ENCODE results near the gene PRPSAP1.

PRPSAP1 gene

DNA sequence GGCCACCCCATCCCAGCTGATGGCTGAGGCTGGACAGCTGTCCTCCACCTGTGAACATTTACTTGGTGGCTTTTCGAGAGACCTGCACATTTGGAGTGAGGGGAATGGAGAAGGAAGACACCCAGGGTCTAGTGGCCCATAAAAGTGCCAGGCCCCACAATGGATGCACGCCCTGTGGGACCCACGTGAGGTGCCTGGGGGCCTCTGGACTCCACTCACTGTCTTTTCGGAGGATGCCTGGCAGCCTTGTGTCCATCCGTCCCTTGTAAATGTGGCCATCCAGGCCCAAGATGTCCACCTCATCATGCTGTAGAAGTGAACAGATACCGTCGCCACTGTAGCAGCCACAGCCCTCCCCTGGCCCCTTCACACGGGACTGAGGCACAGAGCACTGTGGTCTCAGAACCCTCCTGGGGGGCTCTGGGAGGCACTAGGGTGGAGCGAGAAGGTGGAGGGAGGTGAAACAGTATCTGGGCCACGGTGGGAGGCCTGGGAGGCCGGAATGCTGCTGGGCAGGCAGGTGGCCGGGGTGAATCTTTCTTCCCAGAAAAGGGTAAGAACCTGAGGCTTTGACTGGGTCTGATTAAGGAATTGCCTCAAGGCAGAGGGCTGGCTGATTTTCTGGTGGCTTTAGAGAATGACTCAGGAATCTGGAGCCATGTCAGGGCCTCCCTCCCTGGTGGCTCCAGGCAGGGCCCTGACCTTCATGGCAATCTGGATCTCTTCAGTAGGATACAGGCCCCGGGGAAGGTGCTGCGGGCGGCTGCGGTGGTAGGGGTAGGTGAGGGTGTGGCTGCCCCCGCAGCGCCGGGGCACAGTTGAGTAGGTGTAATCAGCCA lies 77.0 kb downstream of the PRPSAP1 start:
- no peak for DNase-seq

DNA sequence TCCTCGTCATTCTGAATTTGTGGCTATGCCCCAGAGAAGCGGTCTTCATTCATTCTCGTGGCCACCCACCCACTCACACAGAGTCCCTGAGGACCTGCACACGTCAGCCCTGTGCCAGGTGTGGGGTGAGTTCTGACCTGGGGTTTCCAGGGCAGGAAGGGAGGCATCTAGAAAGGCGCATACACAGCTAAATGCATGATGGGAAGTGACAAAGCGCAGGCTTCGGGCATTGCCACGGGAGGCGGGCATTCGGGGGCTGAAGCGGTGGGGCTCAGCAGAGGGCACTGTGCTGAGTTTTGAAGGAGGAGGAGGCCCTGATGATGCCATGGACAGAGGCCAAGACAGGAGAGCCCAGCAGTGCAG lies 77.7 kb downstream of the PRPSAP1 start:
- no peak for DNase-seq

DNA sequence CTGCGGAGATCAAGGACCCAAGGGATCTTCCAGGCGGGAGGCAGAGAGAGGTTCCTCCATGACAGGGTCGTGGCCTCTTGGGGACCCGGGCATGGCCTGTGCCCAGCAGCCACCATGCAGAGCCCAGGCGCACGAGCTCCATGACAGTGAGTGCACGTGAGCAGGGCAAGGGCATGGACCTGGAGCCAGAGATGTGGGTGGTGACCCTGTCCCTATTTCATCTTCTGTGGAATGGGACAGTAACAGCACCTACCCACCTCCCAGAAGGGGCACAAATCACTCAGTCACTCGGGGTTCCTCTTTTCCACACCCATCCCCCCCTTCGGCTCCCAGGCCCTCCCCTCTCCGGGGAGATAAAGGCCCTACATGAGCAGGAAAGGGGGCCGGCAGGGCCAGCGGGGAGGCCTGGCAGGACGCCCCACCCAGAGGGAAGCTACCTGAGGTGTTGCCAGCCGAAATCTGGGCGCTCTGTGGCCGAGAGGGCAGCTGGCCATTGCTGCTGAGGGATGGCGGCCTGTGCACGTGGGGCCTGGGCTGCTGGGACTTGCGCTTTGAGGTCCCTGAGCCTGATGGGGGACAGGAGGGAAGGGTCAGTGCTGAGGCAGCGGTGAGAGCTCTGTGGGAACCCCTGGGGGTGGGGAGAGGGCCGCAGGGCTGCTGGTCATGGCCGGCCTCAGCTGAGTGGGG lies 78.2 kb downstream of the PRPSAP1 start:
- DNase-seq = no peak

DNA sequence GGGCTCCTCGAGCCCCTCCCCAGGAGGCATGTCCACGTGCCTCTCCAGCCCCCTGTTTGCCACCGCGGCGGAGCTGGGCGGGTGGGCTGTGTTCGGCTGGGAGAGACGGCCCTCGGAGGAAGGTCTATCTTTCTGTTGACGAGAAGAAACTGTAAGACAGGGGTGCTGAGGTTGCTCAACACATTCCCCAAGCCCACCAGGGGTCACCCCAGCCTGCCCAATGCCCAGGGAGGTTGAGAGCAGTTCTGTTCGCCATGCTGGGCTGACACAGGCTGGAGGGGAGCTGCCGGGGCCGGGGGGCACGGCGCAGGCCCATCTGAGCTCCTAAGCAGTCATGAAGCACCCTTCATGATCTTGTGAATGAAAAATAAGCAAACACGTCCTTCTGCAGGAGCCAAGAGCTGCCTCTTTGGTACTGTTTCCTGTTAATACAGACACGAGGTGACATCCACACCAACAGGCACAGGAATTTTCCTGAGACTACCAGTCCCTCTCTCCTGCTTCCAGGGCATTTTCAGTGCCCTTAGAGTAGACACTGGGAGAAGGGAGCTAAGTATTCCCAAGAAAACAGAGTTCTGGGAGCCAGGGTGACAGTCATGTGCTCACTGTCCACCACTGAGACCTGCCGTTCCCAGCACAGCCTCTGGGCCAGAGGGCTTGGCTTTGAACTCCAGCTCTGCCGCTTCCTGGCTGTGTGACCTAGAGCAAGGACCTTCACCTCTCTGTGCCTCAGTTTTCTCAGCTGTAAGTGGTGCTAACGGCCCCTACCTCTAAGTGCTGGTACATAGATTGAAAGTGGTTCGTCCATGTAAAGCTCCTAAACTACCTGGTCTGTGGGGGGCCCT lies 79.4 kb downstream of the PRPSAP1 start:
- no peak for DNase-seq

DNA sequence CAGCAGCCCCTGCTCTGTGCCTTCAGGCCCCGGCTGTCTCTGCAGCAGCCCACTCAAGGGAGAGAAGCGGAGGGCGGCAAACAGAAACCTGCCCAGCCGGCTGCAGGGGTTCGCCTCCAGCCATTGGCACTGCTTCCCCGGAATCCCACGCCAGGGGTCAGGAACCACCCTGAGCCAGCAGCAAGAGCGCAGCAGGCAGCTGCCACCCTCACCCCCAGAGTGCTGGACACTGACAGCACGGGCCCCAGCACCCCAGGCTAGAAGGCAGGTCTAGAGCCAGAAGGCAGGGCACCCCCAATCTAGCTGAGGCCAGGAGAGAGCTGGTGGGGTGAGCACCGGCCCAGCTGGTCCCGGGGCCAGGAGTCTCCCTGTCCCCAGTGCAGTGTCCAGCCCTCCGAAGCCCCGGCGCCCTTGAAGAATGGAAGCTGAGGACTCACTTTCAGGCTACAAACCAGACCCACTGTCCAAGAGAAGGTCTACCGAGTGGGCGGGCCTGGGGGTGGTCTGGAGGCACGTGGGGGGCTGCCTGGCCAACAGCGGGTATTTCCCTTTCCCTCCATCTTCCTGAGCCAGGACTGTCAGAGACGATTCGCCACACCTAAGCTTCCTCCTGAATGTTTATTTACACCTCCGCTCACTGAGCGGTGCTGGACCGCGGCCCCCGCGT lies 80.1 kb downstream of the PRPSAP1 start:
- no peak for DNase-seq

DNA sequence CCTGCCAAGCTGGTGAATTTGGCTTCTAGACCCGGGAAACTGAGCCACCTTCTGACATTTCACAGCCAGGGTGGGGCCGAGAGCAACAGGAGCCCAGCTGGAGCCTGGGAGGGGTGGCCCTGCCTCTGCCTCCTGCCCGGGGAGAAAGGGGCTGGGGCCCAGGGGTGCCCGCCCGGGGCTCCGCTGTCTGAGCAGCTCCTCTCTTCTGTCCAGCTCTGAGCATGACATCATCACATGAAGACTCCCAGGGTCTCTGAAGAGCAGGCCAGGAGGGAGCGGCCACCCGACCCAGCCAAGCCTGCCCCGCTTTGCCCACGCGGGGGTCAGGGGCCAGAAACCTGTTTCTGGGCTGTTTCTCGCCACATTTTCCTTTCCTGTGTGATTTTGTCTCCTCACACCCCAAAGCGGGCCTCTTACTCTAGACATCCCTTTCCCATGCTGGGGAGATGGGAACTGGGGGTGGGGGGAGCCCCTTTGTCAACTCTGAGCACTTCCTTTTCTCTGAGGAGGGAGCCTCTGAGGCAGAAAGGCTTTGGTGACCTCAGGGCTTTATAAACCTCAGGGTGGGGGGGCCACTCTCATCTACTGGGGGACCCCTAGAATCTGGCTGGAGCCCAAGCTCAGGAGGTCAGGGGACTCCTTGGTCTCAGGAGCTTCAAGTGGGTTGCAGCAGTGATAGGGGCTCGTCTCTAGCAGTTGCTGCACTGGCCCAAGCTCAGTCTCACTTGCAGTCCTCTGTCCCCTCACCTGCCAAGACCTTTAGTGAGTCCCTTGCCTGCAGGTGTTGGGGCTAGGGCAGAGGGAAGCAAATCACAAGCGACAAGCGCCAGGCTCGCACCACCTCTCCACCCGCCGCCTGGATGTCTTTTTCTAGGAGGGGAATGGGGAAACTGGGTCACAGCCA lies 80.9 kb downstream of the PRPSAP1 start:
- DNase-seq = peak; percentile 83

DNA sequence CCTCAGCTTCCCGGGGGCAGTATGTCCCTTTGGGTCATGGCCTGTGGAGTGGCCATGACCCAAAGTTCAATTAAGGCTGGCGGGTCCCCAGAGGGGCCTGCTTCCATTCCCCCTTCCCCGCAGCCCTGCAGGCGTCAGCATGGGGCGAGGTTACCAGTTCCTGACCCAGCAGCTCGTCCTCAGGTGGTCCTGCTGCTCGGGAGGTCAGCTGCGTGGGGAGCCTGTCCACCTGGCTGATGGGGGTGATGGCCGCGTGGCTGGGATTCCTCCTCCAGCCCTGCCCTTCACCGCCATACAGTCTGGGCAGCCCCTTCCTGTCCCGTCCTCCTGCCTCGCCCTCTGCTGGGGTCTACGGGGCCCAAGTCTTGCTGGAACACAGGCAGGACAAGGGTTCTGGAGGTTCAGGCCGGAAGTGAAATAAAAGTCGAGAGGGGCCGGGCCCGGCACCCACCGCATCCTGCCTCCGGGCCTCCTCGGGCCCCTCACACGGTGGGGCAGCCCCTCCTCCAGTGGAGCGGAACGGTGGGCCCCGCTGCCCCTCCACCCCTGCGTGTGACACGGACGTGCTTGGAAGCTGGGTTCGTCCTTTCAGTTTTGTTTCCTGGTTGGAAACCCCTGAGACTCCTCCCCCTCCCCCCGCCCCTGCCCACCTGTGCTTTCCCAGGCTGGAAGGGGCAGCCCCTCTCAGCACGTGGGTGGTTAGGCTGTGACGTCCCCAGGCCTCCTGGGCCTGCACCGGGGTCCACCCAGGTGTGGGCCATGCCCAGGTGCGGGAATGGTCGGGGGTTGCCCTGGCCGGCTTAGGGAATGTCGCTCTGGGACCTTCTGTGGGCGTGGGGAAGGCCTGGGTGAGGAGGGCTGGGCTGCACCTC lies 81.8 kb downstream of the PRPSAP1 start:
- DNase-seq = peak; percentile 92

DNA sequence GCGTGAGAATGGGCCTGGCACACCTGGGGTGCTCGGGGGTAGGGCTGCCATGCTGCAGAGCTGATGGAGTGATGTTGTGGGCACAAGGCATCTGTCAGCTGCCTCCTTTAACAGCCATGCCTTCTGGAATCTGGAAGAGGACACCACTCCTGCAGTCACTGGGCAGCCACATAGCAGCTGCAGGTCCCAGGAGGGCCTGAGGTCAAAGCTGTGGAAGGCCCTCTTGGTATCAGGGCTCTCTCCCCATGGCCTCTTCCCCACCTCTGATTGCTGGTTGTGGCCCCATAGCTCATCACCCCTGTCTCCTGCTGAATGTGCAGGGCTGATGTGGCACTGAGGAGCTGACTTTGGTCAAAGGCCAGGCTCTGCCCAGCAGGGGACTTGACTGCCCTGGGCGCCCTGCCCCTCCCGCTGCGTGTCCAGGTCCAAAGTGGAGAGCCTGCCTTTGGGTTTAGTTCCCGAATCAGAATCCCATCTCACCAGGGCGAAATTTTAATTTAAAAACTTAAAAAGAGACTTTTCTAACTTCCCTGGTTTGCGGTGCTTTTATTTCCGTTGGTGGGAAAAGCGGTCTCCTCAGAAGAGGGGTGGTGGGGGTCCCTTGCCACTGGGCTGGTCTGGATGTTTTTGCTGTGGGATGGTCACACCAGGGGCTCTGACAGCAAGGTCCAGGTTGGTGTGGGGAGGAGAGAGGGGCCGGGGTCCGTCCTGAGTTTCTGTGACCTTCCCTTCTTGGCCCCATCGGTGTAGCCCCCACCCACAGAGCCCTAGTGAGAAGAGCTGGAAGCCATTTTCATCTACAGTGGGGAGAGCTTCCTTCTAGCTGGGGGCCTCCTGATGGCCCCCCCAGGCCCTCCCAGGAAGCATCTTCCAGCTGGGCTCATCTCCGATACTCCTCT lies 82.7 kb downstream of the PRPSAP1 start:
- peak; percentile 47 for DNase-seq

DNA sequence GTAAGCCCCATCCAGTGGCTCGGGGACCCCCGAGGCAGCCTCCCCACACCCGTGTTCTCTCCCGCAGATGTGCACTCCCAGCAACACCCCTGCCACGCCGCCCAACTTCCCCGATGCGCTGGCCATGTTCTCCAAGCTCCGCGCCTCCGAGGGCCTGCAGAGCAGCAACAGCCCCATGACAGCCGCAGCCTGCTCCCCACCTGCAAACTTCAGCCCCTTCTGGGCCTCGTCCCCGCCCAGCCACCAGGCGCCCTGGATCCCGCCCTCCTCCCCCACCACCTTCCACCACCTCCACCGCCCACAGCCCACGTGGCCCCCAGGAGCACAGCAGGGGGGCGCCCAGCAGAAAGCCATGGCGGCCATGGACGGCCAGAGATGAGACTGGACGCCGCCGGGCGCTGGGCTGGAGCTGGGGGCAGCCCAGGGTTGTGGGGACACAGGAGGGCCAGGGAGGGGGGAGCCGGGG lies 83.6 kb downstream of the PRPSAP1 start:
- DNase-seq = peak; percentile 26

DNA sequence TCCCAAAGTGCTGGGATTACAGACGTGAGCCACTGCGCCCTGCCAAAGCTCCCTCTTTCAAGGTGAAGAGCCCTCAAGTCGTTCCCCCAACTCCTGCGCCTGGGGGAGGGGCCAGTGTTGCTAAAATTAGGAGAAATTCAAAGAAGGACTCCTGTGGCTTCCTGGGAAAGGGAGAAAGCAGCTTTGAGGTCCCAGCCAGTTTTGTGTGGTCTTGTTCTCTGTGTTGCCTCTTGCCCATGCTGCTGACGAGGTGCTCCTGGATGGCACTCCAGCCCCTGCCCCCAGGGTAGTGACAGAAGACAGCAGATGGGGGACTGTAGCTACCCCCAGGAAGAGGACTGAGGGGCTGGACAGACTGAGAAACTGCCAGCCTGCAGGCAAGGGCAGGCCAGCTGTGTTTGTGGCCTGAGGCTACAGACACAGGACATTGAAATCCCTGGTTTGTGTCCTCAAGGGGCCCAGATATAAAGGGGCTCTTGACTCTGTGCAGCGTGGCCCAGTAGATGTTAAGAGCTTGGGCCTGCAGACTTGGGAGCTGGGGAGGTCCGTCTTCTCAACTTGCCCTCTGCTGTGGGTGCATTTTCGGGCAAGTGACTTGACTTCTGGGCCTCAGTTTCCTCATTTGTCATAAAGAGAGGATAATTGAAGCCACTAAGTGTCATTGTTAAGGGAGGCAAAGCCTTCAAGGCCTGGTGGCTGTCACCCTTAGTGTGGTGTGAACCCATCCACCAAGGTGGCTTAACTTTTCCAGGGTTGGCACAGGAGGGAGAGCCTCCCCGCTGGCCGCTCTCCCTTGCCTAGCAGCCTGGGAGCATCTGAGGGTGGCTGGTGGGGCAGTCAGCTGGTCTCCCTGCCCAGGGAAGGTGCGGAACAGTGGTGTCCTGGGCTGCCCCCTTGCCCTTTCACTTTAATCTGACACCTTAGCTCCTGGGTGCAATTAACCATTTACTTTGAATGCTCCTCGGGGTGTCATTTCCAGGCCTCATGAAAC lies 84.4 kb downstream of the PRPSAP1 start:
- no peak for DNase-seq

DNA sequence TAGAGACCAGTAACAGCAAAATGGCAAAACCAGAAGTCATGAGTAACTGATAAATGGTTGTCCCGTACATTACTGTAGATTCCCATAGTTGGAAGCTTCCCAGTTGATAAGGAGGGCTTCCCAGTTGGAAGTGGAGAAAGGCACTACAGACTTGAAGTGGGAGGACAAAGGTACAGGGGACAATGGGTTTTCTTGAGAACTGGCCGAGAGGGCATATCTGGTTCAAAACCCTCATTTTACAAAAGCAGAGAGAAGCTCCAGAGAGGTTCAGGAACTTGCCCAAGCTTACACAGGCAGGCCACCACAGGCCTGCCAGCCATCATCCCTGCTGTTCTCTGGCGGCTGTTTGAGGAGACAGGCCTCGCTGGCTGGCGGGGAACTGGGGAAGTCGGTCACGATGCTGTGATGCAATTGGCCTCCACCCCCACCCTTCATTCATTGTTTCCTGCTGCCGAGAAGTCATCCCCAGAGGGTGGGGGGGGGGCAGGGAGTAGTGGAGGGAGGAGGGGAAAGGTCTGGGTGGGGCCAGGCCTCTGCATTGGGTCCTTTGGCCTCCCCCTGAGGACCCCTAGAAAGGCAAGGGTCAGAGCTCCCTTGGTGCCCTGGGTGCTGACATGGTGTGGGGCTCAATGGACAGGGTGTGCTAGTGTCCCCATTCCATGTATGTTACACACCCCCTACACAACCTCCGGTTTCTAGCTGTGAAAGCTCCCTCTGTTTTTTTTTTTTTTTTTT lies 85.5 kb downstream of the PRPSAP1 start:
- DNase-seq = peak; percentile 88

DNA sequence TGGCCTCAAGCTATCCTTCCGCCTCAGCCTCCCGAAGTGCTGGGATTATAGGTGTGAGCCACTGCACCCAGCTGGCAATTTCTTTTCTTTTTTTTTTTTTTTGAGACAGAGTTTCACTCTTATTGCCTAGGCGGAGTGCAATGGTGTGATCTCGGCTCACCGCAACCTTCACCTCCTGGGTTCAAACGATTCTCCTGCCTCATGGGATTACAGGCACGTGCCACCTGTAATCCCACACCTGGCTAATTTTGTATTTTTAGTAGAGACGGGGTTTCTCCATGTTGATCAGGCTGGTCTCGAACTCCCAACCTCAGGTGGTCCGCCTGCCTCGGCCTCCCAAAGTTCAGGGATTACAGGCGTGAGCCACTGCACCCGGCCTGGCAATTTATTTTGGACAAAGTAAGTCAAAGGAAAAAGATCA lies 86.1 kb downstream of the PRPSAP1 start:
- DNase-seq = peak; percentile 53

DNA sequence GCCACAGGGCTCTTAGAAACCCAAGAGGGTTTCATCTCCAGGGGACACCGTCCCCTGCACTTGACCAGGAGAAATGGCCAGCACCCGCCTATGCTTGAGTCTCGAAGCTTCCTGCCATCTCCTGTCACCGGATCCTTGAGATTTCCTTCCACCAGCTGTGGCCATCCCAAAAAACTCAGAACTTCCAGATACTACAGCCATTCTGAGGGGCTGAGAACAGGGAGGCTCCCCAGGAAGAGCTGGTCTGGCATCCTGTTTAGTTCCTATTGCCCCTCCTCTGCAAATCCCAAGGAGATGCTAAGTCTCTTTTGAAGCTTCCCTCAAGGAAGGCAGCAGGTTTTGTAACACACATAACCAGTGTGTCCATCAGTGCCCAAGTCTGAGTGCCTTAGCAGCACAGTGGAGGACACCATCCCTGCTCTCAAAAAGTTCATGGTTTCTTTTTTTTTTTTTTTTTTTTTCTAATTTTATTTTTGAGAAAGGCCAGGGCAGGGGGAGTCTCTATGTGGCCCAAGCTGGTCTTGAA lies 86.6 kb downstream of the PRPSAP1 start:
- DNase-seq = no peak

DNA sequence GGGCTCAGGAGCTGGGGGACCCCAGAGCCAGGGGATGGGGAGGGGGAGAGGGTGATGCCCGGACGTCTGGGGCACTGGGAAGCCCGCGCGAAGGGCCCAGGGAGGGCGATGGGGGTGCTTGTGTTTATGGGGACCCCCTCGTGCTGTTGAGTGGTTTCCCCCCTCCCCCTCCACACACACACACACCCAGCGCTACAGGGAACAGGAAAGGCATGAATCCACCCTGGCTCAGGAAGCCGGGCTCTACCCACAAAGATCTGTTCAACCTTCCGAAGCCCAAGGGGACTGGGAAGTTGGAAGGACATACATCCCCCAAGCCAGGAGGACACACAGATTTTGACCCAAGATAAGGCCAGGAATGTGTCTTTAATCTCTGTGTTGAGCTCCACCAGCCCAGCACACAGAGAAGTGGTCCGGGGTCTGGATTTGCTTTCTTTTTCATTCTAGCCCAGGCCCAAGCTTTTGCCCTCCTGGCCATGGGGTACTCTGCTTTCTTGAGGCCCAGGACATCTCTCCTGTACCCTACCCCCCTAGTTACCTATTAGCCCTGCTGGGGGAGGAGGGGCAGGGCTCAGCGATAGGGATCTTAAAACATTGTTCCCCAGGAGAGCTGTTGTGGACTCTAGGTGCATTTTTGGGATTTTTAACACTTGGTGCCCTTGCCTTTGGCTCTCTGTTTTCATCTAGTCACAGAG lies 87.3 kb downstream of the PRPSAP1 start:
- peak; percentile 35 for DNase-seq

DNA sequence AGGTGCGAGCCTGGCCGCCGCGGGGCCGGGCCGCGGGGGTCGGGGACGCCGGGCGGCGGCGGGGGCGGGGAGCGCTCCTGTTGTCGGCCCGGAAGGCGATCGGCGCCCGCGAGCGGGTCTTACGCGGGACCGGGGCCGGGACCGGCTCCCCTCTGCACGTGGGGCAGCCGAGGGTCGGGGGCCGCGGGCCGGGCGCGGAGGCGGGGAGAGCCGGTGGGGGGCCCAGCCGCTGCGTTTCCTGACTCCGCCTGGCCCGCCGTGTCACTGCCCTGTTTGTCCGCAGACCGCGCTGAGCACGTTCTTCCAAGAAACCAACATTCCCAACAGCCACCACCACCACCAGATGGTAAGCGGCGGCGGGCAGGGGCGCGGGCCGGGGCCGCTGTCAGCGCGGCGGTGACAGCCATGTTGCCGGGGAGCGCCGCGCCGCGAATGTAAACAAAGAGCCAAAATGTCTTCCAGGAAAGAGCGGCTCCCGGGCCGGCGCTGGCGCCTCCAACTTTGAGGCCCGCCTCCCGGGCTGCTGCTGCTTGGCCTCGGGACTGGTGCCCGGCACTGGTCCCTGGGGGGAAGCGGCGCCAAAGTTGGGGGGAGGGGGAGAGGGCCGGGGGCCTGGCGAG lies 88.0 kb downstream of the PRPSAP1 start:
- peak; percentile 57 for DNase-seq

Measured in stimulated activated CD4-positive, alpha-beta T cell treated with anti-CD3 and anti-CD28 coated beads, Interleukin-1b, Interleukin-23, amount 100 ng/mL, for 48 hours (primary cell).